PC-9 (cell line): ENCODE results near the gene RALGPS1. TPM values are rescaled to one million over a fixed set of nuclear protein-coding genes. Genes with fewer than 3 reads are reported as not detected.

Experiments
- BruUV-seq: library from RNA; stranded (reverse); fragments of 400-500 nt; replicated peaks from 2 replicates; lab custom pipeline; 2021; lab: Mats Ljungman, UMichigan
- CTCF ChIA-PET: fragments of 300-600 bp; sonication (Branson Sonifier 250); formaldehyde crosslinking; loops from one replicate; lab custom pipeline; 2022; ENCODE audit warnings: antibody characterized with exemption; lab: Charles Lee
- POLR2A ChIA-PET: fragments of 300-600 bp; sonication (Branson Sonifier 250); formaldehyde crosslinking; loops from one replicate; lab custom pipeline; 2022; ENCODE audit warnings: antibody characterized with exemption; ENCODE audit not compliant: unreplicated experiment; lab: Charles Lee
- DNase-seq, 2 experiments: peaks; one replicate each; pipeline versions ENCODE4 v3.0.0 to v3.0.0-alpha.2; 2015 to 2022; ENCODE audit warnings: mixed read lengths in 1 of 2
- H2AFZ ChIP-seq: fragments of 200-600 bp; sonication (generic); 2 replicates; pipeline ENCODE4 v1.8.1; 2017; ENCODE audit warnings: antibody characterized with exemption
- H3F3A ChIP-seq: fragments of 200-600 bp; sonication (generic); 2 replicates; pipeline ENCODE4 v1.8.1; 2017; ENCODE audit warnings: antibody characterized with exemption, mild to moderate bottlenecking, low read depth; ENCODE audit not compliant: insufficient read depth
- H3K27ac ChIP-seq: fragments of 200-600 bp; sonication (generic); 2 replicates; pipeline ENCODE4 v1.6.1; 2016; ENCODE audit warnings: mixed run types
- H3K27me3 ChIP-seq: fragments of 200-600 bp; sonication (generic); 2 replicates; pipeline ENCODE4 v1.6.1; 2016; ENCODE audit warnings: low read depth, mixed run types; ENCODE audit not compliant: insufficient read depth
- H3K36me3 ChIP-seq: fragments of 200-600 bp; sonication (generic); 2 replicates; pipeline ENCODE4 v1.6.1; 2016; ENCODE audit warnings: low read depth, mixed run types
- H3K4me1 ChIP-seq: fragments of 200-600 bp; sonication (generic); replicated peaks from 2 replicates; pipeline ENCODE4 v1.6.1; 2016; ENCODE audit warnings: mixed run types; ENCODE audit not compliant: insufficient read depth
- H3K4me2 ChIP-seq: fragments of 200-600 bp; sonication (generic); 2 replicates; pipeline ENCODE4 v1.6.1; 2017; ENCODE audit warnings: mixed run types
- H3K4me3 ChIP-seq: fragments of 200-600 bp; sonication (generic); 2 replicates; pipeline ENCODE4 v1.6.1; 2016; ENCODE audit warnings: mixed run types
- H3K79me2 ChIP-seq: fragments of 200-600 bp; sonication (generic); 2 replicates; pipeline ENCODE4 v1.6.1; 2017; ENCODE audit warnings: low read depth, mixed run types
- H3K9me2 ChIP-seq: fragments of 200-600 bp; sonication (generic); 2 replicates; pipeline ENCODE4 v1.8.1; 2017; ENCODE audit warnings: mild to moderate bottlenecking; ENCODE audit not compliant: insufficient read depth
- H3K9me3 ChIP-seq: fragments of 200-600 bp; sonication (generic); 2 replicates; pipeline ENCODE4 v1.8.1; 2016; ENCODE audit warnings: low read depth; ENCODE audit not compliant: insufficient read depth
- H4K20me1 ChIP-seq: fragments of 200-600 bp; sonication (generic); 2 replicates; pipeline ENCODE4 v1.8.1; 2017; ENCODE audit not compliant: insufficient read depth
- CTCF ChIP-seq: fragments of 200-600 bp; sonication (generic); conservative IDR thresholded peaks from 2 replicates; pipeline ENCODE4 v1.6.1; 2017; ENCODE audit warnings: mixed run types, antibody characterized with exemption, mild to moderate bottlenecking, moderate library complexity
- EZH2 ChIP-seq: fragments of 200-600 bp; sonication (generic); IDR thresholded peaks from 2 replicates; pipeline ENCODE4 v1.8.0; 2017; ENCODE audit warnings: antibody characterized with exemption, low read depth
- intact Hi-C: fragments of 100-400 bp; cut with micrococcal nuclease; formaldehyde crosslinking; loops from one replicate; pipeline ENCODE4 v1.10.0; 2022; ENCODE audit not compliant: unreplicated experiment
- total RNA-seq: library from RNA; stranded (reverse); gene quantifications from 2 replicates; pipeline ENCODE4 v1.2.3, GENCODE V29; 2021

RALGPS1 gene
- total RNA-seq, 1 experiment from 2014 or later, result 23.3 TPM

GRCh38 chr9:127177231-127177630 is 262.6 kb downstream of the RALGPS1 start:
- no TSS peak for BruUV-seq
- POLR2A ChIA-PET, result no interaction called here
- no peak overlapping the region for H3K4me2 ChIP-seq
- H3K27ac ChIP-seq, result no peak overlapping the region
- no peaks in the 10 kb centered on the region for H3K9me3 ChIP-seq
- no peaks in the 10 kb centered on the region for H3F3A ChIP-seq
- DNase-seq, result no peak
- no peak for TF ChIP-seq CTCF
- TF ChIP-seq EZH2, result no peak
- H3K4me1 ChIP-seq, result no peaks in the 10 kb centered on the region
- H4K20me1 ChIP-seq, result no peaks in the 10 kb centered on the region
- no peaks in the 10 kb centered on the region for H3K27me3 ChIP-seq
- H2AFZ ChIP-seq, result no peak overlapping the region
- no peaks in the 10 kb centered on the region for H3K79me2 ChIP-seq
- no peak overlapping the region for H3K4me3 ChIP-seq
- intact Hi-C loops, result no loop called here
- CTCF ChIA-PET, result no interaction called here
- H3K9me2 ChIP-seq, result no peaks in the 10 kb centered on the region
- no peaks in the 10 kb centered on the region for H3K36me3 ChIP-seq

DNA sequence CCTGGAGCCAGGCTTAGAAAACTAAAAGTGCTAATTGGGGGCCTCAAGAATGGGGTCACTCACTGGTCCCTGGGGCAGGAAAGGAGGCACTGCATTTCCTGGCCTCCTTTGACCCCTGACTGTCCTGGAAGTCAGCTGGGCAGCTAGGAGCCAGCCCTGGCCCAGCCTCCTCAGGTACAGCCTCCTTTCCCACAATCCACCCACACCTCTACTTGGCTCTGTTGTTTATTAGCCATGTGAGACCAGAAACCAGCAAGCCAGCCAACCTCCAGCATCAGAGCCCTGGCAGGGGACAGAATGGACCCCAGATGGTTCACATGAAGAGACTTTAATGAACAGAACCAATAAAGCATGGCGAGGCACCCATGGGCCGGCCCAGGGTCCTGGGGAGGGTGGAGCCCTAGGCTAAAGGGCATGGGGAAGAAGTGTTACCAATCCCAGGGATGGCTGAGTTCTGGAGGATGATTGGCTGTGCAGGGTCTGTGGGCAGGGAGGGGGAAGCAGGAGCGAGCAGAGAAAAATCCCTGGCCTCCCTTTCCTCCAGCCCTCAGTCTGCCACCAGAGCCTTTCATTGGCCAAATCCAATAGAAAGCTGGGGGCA is 263.2 kb downstream of the RALGPS1 start:
- Histone ChIP-seq H3F3A (no peaks in the 10 kb centered on the region), H3K27me3 (no peaks in the 10 kb centered on the region), H3K79me2 (no peaks in the 10 kb centered on the region), H3K4me1 (no peaks in the 10 kb centered on the region), H3K36me3 (no peaks in the 10 kb centered on the region), H3K4me2 (no peak overlapping the region), H3K9me3 (peaks cover 3% of the 10 kb centered on the region; the same call in 1 of the 2 replicates), H3K9me2 (no peaks in the 10 kb centered on the region), H2AFZ (no peak overlapping the region), H4K20me1 (no peaks in the 10 kb centered on the region), H3K27ac (no peak overlapping the region), H3K4me3 (no peak overlapping the region)
- ChIA-PET CTCF (no interaction called here), POLR2A (no interaction called here)
- no TSS peak for BruUV-seq
- DNase-seq, result no peak
- intact Hi-C loops, result no loop called here
- TF ChIP-seq EZH2 (no peak), CTCF (no peak)

- no peaks in the 10 kb centered on the region for H4K20me1 ChIP-seq
- intact Hi-C loops, result no loop called here
- no peaks in the 10 kb centered on the region for H3K36me3 ChIP-seq
- DNase-seq, result no peak
- H3K4me2 ChIP-seq, result no peak overlapping the region
- no peak overlapping the region for H3K27ac ChIP-seq
- CTCF ChIA-PET, result interaction anchor here (0.5 to 0.7 kb wide), 2 partner anchors 8 to 290 kb away, joined by 3 to 15 read pairs; no protein-coding TSS in a partner anchor
- H2AFZ ChIP-seq, result no peak overlapping the region
- H3K4me3 ChIP-seq, result no peak overlapping the region
- H3K79me2 ChIP-seq, result no peaks in the 10 kb centered on the region
- H3F3A ChIP-seq, result no peaks in the 10 kb centered on the region
- POLR2A ChIA-PET, result no interaction called here
- no peaks in the 10 kb centered on the region for H3K4me1 ChIP-seq
- TF ChIP-seq CTCF (no peak), EZH2 (no peak)
- no TSS peak for BruUV-seq
- no peaks in the 10 kb centered on the region for H3K27me3 ChIP-seq
- H3K9me3 ChIP-seq, result peaks cover 4% of the 10 kb centered on the region; the same call in 1 of the 2 replicates
- no peaks in the 10 kb centered on the region for H3K9me2 ChIP-seq
Observed at GRCh38 chr9:127178686-127179632, 264.4 kb downstream of the RALGPS1 start.
